SIG-M5 (cell line): ENCODE data around the gene CHMP1B.

Experiments
- DNase-seq: peaks from one replicate; lab custom pipeline; 2025; lab: John Stamatoyannopoulos, UW

The CHMP1B gene, protein sequence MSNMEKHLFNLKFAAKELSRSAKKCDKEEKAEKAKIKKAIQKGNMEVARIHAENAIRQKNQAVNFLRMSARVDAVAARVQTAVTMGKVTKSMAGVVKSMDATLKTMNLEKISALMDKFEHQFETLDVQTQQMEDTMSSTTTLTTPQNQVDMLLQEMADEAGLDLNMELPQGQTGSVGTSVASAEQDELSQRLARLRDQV

GRCh38 chr18:11851146-11851805, at the start of gene CHMP1B:
Gene CHMP1B (plus strand): TSS chr18:11851413. CDS start chr18:11851512, 99 bp downstream.
- peak; percentile 58 for DNase-seq

DNA sequence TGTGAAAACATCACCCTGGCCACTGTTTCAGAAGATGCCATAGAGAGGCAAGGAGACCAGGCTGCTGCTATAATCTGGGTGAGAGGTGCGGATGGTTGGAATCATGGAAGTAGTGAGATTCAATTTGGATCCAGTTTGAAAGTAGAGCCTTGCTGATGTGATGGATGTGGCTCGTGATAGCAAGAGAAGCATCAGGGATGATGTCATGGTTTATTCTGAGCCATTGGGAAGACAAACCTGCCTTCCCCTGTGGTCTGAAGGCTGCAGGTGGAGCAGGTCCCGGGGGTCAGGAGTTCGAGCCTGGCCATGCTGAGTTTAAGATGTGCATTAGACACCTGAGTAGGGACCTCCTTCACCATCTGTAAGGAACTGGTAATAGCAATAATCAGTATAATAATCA, 49.6 kb upstream of the CHMP1B start:
- no peak for DNase-seq

DNA sequence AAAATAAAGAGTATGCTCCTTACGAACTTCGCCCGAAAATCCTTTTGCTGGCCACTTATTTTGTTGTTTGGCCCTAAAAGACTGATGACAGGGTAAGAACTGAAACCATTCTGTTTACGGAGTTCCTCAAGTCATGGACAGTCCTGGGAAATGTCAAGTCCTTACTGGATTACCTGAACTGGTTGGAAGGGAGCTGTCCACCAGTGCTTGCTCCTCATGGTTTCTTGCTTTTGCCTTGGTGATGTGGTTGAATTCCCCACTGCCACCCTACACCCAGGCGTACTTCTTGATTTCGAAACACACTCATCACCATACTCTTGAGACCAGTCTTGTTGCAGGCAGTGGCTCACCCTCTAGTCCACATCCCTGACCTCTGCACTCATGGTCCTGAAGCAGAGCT, 49.1 kb upstream of the CHMP1B start:
- no peak for DNase-seq

GRCh38 chr18:11802586-11802985, 48.6 kb upstream of the CHMP1B start:
- DNase-seq: no peak

DNA sequence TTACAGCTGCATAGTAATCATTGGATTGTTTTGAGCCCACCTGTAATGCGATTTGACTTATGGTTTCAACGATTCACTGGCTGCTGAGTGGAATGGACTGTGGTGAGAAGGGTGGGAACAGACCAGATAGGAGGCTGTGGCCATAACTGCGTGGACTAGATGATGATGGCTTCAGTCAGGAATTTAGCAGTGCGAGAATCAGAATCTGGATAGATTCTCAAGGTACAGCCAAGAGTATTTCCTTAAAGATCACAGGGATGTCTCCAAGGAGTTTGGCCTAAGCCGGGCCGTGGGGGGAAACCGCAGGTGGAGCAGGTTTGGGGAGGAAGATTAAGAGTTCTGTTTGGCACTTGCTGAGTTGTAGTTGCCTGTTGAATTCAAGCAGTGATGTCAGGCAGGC, 44.0 kb upstream of the CHMP1B start:
- no peak for DNase-seq

- DNase-seq: no peak
These were observed 43.0 kb upstream of the CHMP1B start for GRCh38 chr18:11808001-11808855.

- no peak for DNase-seq
These were observed 41.3 kb upstream of the CHMP1B start for GRCh38 chr18:11809895-11810294.

- no peak for DNase-seq
These were observed 40.8 kb upstream of the CHMP1B start for GRCh38 chr18:11810379-11810778.

- DNase-seq: no peak
These were observed 40.2 kb upstream of the CHMP1B start for GRCh38 chr18:11811009-11811408.

GRCh38 chr18:11817229-11817628, 34.0 kb upstream of the CHMP1B start:
- DNase-seq: no peak

DNA sequence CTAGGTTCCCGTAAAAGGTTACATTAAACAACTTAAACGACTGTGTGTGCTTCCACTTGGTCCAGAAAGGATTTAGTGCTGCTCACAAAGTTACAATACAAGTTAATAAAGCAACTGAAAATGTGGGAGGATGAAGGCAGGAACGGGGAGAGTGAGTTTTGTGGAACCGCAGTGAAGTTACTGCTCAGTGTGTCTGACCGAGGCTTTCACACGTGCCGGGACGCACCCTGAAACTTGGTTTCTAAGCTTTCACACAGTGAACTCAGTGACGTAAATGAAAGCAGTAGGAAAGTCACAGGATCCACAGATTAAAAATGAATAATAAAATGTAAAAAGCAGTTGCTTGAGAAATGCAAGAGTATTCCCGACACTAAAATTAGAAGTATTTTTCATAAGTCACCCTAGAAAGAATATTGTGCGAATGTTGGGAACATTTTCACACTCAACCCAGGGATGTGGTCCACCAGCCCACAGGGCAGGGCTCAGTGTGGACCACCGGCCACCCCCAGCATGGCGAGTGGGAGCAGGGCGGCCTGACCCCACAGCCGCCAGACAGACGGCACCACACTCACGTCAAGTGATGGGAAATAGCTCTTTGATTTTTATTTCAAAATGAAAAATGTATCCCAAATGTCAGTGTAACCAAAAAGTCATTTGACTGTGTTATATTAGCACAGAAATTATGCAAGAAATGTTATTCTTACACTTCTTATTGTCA, 32.6 kb upstream of the CHMP1B start:
- DNase-seq: no peak

DNA sequence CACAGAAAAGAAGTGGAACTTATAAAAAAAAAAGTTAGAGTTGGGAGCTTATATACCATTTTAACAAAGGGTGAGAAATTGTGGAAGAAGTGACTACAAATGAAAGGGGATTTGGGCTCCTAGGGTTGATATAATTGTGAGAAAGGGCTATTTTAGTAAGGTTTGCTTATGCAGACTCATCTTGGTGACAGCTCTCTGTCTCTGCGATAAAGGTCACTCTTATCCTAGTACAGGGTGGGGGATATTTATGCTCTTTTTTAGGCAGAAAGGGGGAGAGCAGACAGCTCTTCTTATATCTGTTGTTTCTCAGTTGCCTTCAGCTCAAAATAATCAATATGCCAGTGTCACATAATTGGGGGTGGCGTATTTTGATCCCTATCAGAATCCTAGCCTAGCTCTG, 31.3 kb upstream of the CHMP1B start:
- DNase-seq: no peak

DNA sequence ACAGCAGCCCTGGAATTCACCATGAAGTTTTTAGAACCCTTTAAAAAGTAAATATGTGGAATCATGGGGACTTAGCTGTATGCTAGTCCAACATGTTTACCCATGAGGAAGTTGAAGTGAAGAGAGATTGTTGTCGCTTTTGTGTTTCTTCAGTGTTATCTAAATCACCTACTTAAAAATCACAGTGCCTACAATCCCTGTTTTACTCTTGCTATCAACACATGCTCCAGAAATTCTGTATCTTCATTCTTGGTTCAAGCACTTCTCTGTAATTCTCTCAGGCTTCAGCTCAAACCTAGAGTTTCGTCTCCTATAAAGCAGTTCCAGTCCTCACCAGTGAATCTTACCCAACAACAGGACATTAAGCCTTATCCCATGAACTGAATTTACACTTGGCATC, 30.5 kb upstream of the CHMP1B start:
- no peak for DNase-seq

GRCh38 chr18:11821208-11821607, 30.0 kb upstream of the CHMP1B start:
- DNase-seq: no peak

DNA sequence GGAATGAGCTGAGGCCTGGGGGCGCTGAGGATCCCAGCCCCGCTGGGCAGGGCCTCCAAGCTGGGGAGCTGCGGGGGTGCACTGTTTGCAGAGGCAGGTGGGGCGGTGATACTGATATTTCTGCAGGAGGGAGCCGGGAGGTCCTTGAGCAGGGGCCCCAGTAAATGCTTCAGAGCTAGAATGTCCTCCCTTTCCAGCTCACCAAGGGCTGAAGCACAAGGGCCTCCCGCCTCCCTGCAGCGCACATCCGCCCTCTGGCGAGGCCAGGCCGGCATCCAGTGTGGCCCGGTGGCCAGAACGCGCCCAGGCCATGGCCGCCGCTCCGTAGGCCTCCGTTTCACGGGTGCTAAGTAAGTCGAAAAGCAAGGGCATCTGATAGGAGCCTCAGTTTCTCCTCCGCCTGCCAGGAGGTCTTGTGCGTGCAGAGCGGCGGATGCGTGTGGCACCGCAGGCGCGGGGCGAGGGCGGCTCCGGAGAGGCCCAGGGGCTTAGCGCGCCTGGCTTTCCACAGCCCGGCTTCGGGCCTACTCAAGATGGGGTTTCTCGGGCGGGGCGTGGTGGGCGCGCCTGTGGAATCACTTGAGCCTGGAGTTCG, 29.5 kb upstream of the CHMP1B start:
- DNase-seq: no peak

DNA sequence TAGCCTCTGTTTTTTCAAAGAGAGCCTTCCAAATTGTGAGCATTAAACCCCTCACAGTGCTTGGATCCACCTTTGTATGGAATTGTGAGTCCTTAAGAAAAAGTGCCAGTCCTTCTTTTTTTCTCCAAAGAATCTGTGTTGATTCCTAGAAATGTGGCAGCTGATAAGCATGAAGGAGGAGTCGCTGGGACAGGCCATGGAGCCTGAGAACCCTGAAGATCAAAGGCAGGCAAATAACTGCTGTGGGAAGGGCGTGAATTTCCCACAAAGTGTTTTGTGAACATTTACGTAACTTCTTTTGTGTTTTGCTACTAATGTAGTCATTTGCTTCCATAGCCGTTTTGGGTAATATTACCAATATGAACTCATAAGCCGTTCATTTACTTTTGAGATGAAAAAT, 27.7 kb upstream of the CHMP1B start:
- DNase-seq: no peak

DNA sequence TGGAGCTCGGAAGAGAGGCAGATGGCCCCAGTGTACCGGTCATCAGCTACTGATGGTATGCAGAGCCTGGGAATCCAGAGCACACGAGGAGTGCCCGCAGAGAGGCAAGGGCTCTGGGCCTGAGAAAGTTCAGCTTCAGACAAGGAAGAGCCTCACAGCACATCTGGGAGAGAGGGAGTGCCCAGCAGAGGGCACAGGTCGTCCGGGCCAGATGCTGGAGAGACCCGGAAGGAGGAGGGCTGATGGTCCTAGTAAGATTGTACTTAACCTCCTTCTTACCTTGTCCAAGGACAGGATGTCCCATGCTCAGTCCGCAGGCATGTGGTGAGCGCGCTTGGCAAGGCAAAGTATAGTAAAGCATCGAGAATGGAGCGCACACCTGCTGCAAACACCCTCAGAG, 24.4 kb upstream of the CHMP1B start:
- no peak for DNase-seq

GRCh38 chr18:11828786-11829432, 22.3 kb upstream of the CHMP1B start:
- no peak for DNase-seq

- DNase-seq: no peak
These were observed 20.6 kb upstream of the CHMP1B start for GRCh38 chr18:11830585-11830984.

DNA sequence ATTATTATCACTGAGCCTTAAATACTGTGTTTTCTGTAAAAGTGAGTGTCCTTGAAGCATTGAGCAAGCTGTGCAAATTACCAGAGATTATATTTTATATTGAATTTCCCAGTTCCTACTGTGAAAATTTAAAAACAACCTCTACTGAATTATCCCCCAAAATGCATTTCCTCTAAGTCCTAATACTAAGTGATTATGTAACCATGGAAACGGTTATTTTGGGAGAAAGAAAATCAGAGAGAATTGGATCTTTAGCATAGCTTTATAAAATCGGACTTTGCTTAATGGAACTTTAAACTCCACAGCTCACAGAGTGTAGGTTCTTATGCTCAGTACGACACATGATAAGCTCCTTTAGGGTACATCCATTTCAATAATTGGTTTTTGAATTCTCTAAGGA, 19.3 kb upstream of the CHMP1B start:
- no peak for DNase-seq

DNA sequence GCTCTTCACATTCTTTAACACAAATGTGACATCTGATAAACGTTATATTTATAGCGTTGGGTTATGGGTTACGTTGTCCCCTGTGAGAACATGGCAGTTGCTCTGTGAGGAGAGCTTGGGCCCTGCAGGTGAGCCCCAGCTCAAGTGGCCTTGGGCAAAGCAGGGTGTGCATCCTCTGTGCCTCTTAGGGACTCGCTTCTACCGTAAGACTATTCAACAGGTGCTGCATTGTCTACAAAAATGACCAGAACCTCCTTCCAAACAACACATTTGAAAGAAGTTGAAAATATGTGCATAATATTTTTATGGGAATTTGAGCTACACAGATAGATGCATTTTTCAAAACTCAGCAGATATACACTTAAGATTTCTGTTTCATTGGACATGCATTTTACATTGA, 16.4 kb upstream of the CHMP1B start:
- DNase-seq: no peak

DNA sequence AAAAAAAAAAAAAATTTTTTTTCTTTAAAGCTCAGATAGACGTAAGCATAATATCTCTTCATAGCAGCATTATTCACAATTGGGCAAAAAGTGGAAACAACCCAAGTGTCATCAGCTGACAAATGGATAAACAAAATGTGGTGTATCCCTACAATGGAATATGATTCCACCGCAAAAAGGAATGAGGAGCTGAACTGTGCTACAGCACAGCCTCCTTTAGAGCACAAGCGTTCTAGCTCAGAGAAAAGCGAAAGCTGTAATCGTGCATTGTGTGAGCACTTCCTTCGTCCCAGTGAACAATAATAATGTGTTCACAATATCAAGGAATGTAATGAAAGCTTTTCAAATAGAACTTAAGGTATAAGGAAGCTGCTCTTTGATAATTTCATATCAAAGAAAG, 11.7 kb upstream of the CHMP1B start:
- DNase-seq: no peak
